Kidney epithelial cell (primary cell): ENCODE data around the gene UBAC1. TPM values are rescaled to one million over a fixed set of nuclear protein-coding genes. Genes with fewer than 3 reads are reported as not detected.

Experiments used
- DNase-seq: peaks from one replicate; pipeline ENCODE4 v3.0.0-alpha.2; 2010; ENCODE audit warnings: low read depth
- H3K27me3 ChIP-seq: 2 replicates; pipeline ENCODE4 v1.6.0; 2011; ENCODE audit warnings: low read length; ENCODE audit not compliant: control insufficient read depth, insufficient read depth
- H3K36me3 ChIP-seq: 2 replicates; pipeline ENCODE4 v1.5.1; 2011; ENCODE audit warnings: low read length; ENCODE audit not compliant: control insufficient read depth, insufficient read depth
- H3K4me3 ChIP-seq: 2 replicates; pipeline ENCODE4 v1.5.1; 2011; ENCODE audit warnings: low read depth, mild to moderate bottlenecking, control low read depth, low read length
- CTCF ChIP-seq: IDR thresholded peaks from 2 replicates; pipeline ENCODE4 v1.5.1; 2011; ENCODE audit warnings: mild to moderate bottlenecking, moderate library complexity, low read length, control low read depth, inconsistent platforms; ENCODE audit not compliant: insufficient read depth, poor library complexity, severe bottlenecking
- total RNA-seq: library from RNA; depleted of rRNA; stranded (reverse); fragments of >200 nt; gene quantifications from 2 replicates; pipeline ENCODE4 v1.2.3, GENCODE V29; 2015

The UBAC1 gene
- total RNA-seq, 1 donor from 2014 or later, result 42.6 TPM

DNA sequence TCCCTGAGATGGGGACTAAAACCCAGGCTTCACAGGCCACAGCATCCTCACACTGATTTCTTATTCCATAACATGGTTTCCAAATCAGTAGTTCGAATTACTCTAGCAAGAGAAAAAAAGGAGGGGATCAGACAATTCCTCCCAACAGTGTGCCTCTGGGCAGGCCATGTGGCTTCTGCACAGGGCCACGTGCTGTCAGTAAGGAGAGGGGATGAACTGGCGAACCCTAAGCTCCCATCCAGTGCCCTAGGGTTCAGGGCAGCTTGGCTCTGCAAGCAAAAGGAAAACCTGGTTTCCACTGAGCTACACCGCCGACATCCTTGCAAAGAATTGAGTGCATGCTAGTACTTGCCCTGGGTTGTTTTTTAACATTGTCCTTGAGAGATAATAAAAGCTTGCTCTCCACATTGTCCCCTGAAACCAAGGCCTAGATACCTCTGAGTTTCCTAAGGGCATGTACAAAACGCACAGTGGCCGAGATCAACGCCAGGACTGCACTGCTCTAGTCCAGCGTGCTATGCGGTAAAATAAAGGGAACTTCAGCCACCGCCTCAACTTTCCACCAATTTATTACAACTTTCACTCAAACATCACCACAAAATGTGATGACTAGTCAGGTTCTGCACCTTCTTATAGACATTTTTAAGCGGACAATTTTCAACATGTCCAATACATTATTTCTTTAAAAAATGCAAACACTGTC lies 58.4 kb downstream of the UBAC1 start:
- no peaks in the 10 kb centered on the region for H3K27me3 ChIP-seq
- TF ChIP-seq CTCF, result no peak
- DNase-seq, result no peak
- no peaks in the 10 kb centered on the region for H3K36me3 ChIP-seq
- H3K4me3 ChIP-seq, result no peak overlapping the region

DNA sequence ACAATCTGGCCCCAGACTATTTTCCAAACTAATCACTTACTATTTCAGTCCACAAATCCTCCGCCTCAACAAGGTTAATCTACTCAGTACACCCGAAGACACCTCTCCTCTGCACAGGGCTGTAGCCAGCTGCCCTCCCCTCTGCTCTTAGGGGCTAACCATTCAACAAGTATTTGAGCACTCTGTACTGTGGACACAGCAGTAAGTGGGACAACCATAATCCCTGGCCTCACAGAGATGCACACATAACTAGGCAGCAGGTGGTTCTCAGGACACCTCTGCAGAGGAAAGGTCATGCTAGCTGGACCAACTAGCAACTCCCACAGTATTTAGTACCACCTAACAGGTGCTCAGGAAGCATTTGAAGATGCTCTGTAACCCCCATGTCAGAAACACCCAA lies 59.3 kb downstream of the UBAC1 start:
- no peak for DNase-seq
- TF ChIP-seq CTCF, result no peak
- H3K36me3 ChIP-seq, result no peaks in the 10 kb centered on the region
- H3K27me3 ChIP-seq, result no peaks in the 10 kb centered on the region
- H3K4me3 ChIP-seq, result no peak overlapping the region

DNA sequence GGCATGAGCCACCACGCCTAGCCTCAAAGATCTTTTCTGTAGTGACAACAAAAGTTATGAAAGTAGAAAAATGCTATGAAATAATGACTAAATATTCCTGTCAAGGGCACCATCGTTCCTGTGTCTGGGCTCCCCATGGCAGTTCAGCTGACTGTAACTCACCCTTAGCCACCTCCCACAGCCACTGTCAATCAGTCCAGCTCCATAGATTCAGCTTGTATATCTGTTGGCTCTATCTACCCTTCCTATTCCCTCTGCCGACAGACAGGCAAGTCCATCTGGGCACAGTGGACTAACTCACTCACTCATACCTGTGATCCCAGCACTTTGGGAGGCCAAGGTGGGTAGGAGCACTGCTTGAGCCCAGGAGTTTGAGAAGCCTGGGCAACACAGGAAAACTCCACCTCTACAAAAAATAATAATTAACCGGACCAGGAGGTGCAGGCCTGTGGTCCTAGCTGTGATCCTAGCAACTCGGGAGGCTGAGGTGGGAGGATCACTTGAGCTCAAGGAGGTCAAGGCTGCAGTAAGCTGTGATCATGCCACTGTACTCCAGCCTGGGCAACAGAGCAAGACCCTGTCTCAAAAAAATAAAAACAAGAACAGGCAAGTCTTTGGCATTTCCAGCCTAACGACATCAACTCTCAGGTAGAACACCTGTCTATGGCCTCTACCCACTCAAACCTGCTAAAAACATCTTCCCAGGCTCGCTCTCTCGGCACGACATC lies 60.0 kb downstream of the UBAC1 start:
- TF ChIP-seq CTCF, result no peak
- DNase-seq, result no peak
- no peaks in the 10 kb centered on the region for H3K27me3 ChIP-seq

DNA sequence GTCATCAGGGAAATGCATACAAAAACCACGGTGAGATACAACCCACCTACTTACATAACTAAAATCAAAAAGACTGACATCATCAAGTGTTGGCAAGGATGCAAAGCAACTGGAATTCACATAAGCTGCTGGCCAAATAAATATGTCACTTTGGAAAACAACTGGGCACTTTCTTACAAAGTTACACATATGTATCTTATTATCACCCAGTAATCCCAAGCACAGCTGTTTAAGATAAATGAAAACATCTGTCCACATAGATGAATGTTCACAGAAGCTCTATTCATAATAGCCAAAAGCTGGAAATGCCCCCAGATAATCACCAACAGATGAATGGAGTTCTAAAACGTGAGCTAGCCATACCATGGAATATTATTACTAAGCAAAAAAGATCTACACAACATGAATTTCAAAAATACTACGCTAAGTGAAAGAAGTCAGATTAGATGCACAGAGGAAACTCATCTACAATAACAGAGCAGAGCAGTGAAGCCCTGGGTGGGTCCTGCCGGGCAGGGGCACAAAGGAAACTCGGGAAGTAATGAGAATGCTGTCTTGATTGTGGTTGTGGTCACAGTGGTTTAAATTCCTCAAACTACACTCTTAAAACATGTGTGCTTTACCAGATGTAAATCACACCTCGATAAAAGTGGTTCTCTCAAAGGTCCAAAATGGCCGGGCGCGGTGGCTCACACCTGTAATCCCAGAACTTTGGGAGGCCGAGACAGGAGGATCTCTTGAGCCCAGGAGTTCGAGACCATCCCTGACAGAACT lies 62.4 kb downstream of the UBAC1 start:
- no peaks in the 10 kb centered on the region for H3K36me3 ChIP-seq
- H3K4me3 ChIP-seq, result no peak overlapping the region
- DNase-seq, result no peak
- H3K27me3 ChIP-seq, result no peaks in the 10 kb centered on the region
- TF ChIP-seq CTCF, result no peak

More for the DNA sequence above, 60.0 kb downstream of the UBAC1 start:
- Histone ChIP-seq H3K4me3 (no peak overlapping the region), H3K36me3 (no peaks in the 10 kb centered on the region)

DNA sequence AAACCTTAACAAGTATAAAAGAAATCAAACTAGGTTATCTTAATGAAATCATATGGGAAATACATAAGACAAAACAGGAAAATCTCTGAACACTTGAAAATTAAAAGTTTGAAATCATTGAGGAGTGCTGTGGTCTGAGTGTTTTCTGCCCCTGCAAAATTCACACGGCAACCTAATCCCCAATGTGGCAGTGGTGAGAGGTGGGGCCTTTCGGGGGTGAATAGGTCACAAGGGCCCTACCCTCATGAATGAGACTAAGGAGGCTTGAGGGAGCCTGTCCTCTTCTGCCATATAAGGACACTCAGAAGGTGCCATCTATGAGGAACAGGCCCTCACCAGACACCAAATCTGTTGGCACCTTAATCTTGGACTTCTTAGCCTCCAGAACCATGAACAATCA lies 64.5 kb downstream of the UBAC1 start:
- TF ChIP-seq CTCF, result no peak
- Histone ChIP-seq H3K36me3 (no peaks in the 10 kb centered on the region), H3K27me3 (no peaks in the 10 kb centered on the region), H3K4me3 (no peak overlapping the region)
- DNase-seq, result no peak
